Measurements from ENCODE around the gene PBXIP1. TPM values are rescaled to one million over a fixed set of nuclear protein-coding genes. Genes with fewer than 3 reads are reported as not detected.
"Not testable (repeated sequence)": the region's sequence is repeated elsewhere in the genome, so short reads cannot be mapped to it uniquely, and the experiment has no call there.

The PBXIP1 gene
- polyA plus RNA-seq, 6 donors from 2014 or later, result 36.2 to 77.3 (median 69.5) TPM

DNA sequence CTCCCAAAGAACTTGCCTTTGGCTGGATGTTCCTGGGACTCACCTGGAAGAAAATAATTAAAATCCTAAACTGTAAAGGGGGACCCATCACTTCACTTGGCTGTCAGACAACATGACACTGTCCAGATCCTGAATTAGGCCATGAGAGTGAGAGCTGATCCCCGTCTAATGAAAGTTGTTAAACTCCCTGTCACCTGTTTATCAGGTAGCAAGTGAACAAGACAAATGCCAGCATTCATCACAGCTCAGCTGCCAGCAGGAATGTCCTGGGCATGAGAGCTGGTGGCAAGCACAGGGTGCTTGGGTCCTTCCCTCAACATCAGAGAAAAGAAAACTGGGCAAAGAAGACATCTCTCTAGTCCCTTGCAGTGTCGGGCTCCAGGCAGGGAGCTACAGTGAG lies 43.1 kb downstream of the PBXIP1 start:
- DNase-seq (no peak), ATAC-seq (ENCODE audit: low read depth in 2 of 2) (no peak)
- Mint-ChIP-seq H3K4me3 (no peak overlapping the region), H3K9me3 (no peaks in the 10 kb centered on the region), H3K36me3 (peaks cover 0 to 7% of the 10 kb centered on the region in 2 donors), H3K4me1 (peaks cover 3 to 4% (median 4%) of the 10 kb centered on the region in 3 donors), H3K27ac (no peak overlapping the region), H3K27me3 (no peaks in the 10 kb centered on the region)

DNA sequence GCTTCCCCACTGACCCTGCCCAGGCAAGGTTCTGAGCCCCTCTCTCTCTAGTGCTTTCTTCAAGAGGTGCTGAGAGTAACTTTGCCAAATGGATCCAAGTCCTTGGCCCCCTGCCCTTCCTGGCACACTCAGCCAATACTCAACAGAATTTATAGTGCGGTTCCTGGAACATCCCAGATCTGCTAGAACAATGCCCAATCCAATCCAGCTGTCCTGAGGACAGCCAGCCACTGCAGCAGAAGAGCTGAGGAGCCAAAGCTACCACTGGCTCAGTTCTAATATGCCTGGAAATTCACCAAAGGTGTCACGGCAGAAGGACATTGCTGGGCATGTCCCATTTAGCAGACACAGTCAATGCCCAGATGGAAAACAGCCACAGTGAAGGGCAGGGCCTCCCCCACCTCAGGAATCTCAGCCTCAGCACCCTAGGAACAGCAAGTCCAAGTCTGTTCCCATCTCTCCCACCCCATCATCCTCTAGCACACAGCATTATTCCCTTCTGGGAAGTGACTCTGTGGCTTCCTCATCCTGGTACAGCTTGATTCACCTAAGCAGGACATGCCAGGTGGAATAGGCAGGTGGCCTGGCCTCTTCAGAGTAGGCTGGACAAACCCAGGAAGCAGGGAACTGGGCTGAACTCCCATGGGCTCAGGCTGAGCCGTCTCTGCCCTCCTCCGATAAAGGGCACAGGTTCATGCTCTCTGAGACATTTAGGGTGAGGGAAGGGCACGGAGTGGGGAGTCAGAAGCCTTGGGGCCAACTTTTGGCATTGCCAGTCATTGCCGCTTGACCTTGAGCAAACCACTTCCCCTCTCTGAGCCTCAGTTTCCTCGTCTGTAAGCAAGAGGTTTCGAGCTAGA lies 44.0 kb downstream of the PBXIP1 start:
- Mint-ChIP-seq H3K27me3 (no peaks in the 10 kb centered on the region), H3K36me3 (peaks cover 0 to 6% of the 10 kb centered on the region in 2 donors), H3K27ac (peak overlapping the region in 1 of 6 donors; percentile 28), H3K4me3 (no peak overlapping the region), H3K4me1 (peaks cover 0 to 4% (median 0%) of the 10 kb centered on the region in 3 donors), H3K9me3 (no peaks in the 10 kb centered on the region)
- no peak for DNase-seq
- ATAC-seq (ENCODE audit: low read depth in 2 of 2), result no peak

DNA sequence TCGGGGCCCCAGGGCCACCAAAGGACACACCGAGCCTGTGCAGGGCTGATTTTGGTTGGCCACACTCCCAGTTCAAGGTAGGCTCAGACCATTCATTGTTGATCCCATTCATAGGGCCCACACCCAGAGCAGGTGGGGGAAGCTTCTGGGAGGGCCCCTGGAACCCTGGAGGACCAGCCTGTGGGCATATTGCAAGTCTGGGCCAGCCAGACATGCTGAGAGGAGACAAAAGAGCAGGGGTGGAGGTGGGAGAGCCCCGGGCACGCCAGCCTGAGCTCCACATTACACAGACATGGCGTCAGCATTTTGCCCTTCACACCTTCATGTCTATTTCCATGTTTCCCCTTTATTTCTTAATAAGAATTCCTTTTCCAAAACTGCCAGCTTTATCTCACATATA lies 45.0 kb downstream of the PBXIP1 start:
- Mint-ChIP-seq H3K27ac (peak overlapping the region in 1 of 6 donors; percentile 37), H3K4me3 (no peak overlapping the region), H3K36me3 (no peaks in the 10 kb centered on the region), H3K27me3 (no peaks in the 10 kb centered on the region), H3K9me3 (no peaks in the 10 kb centered on the region), H3K4me1 (peaks cover 0 to 4% (median 0%) of the 10 kb centered on the region in 3 donors)
- DNase-seq, result no peak
- no peak for ATAC-seq (ENCODE audit: low read depth in 2 of 2)

DNA sequence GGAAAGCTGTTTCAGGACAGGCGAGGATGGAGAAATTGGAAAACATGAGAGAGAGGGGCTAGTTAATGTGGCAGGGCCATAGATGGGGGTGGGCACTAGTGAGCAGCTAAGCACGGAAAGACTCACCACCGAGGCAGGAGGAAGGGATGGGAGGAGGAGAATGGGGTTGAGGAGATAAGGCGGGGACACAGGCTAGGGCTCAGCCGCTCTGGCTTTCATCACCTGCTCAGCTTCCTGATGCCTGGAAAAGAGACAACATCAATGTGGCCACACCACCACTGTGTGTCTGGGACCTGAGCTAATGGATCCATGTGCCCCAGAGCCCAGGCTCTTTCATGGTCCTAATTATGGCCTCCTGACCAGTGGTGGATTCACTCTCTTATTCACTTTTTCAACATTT lies 47.0 kb downstream of the PBXIP1 start:
- Mint-ChIP-seq H3K36me3 (no peaks in the 10 kb centered on the region), H3K27me3 (no peaks in the 10 kb centered on the region), H3K4me3 (no peak overlapping the region), H3K9me3 (no peaks in the 10 kb centered on the region), H3K27ac (no peak overlapping the region), H3K4me1 (peaks cover 0 to 4% (median 0%) of the 10 kb centered on the region in 3 donors)
- ATAC-seq (ENCODE audit: low read depth in 2 of 2) (no peak), DNase-seq (no peak)

DNA sequence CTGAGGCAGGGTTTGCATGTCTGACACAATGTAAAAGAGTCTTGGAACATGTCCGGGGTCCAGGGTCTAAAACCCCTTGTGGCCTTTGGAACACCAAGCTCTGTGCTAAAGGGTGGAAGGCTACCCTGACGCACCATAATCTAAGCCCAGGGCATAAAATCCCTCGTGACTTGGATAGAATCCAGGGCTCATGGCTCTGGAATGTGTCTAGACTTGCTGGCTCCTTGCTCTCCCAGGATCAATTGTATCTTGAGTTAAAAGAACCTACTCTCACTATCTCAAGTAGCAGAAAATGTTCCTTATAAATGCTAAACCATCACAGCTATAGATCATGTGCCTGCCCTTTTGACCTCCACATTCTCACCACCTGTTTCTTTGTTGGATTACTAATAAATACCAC lies 47.8 kb downstream of the PBXIP1 start:
- ATAC-seq (ENCODE audit: low read depth in 2 of 2); H3K4me3 Mint-ChIP-seq; H3K36me3 Mint-ChIP-seq; H3K9me3 Mint-ChIP-seq; DNase-seq; H3K27me3 Mint-ChIP-seq; H3K4me1 Mint-ChIP-seq: not testable (repeated sequence)
- H3K27ac Mint-ChIP-seq, result peak overlapping the region in 1 of 6 donors; percentile 38

DNA sequence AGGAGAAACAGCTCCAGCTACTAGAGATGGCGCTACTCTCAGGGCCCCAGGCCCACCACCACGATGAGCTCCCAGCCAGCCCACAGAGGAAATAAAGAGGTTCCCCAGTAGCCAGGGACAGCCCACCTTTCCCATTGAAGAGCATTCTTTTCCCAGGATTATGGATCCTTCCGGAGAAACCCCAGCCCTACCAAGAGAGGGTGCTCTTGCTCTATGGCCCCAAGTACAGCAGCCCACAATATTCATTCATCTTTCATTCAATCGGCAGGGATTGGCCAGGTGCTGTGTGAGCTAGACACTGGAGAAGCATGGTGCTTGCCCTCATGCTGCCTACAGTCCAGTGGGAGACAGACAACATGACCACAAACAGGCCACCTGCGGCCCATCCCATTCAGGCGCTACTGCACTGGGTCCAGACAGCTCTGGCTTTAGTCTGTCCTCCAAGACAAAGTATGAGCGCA lies 49.2 kb downstream of the PBXIP1 start:
- no peak overlapping the region for H3K27ac Mint-ChIP-seq
- H3K9me3 Mint-ChIP-seq, result no peaks in the 10 kb centered on the region
- peaks cover 0 to 4% (median 0%) of the 10 kb centered on the region in 3 donors for H3K4me1 Mint-ChIP-seq
- H3K4me3 Mint-ChIP-seq, result no peak overlapping the region
- DNase-seq, result no peak
- H3K36me3 Mint-ChIP-seq, result no peaks in the 10 kb centered on the region
- ATAC-seq (ENCODE audit: low read depth in 2 of 2), result no peak
- H3K27me3 Mint-ChIP-seq, result no peaks in the 10 kb centered on the region

DNA sequence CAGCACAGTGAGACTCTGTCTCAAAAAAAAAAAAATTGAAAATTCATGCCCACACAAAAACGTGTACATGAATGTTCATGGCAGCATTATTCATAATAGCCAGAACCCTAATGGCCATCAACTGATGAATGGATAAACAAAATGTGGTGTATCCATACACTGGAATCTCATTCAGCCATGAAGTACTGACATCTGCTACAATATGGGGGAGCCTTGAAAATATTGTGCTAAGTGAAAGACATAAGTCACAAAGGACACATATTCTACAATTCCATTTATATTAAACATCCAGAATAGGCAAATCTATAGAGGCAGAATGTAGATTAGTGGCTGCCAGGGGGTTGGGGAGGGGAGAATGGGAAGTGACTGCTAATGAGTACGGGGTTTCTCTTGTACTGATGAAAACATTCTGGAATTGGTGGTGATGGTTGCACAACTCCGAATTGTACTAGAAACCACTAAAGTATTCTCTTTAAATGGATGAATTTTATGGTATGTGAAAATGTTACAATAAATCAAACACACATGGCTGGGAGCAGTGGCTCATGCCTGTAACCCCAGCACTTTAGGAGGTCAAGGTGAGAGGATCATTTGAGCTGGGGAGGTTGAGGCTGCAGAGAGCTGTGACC lies 52.8 kb downstream of the PBXIP1 start:
- Mint-ChIP-seq H3K27ac (no peak overlapping the region), H3K9me3 (no peaks in the 10 kb centered on the region), H3K4me1 (no peaks in the 10 kb centered on the region), H3K36me3 (no peaks in the 10 kb centered on the region), H3K4me3 (no peak overlapping the region), H3K27me3 (no peaks in the 10 kb centered on the region)
- DNase-seq (no peak), ATAC-seq (ENCODE audit: low read depth in 2 of 2) (no peak)

DNA sequence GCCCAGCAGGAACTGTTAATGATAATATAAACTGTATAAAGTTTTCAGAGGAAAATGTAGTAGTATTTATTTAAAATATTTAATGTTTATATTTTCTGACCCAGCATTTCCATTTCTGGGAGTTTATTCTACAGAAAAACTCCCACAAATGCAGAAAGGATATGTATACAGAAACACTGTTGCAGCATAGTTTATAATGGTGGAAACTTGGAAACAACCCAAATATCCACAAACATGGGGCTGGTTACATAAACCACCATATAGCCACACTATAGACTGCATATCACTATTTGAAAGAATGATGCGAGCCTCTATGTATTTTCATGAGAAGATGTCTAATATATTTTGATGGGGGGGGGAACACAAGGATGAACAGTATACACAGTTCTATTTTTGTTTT lies 54.3 kb downstream of the PBXIP1 start:
- Mint-ChIP-seq H3K4me1 (no peaks in the 10 kb centered on the region), H3K36me3 (no peaks in the 10 kb centered on the region), H3K27ac (no peak overlapping the region), H3K9me3 (no peaks in the 10 kb centered on the region), H3K27me3 (no peaks in the 10 kb centered on the region), H3K4me3 (no peak overlapping the region)
- no peak for ATAC-seq (ENCODE audit: low read depth in 2 of 2)
- DNase-seq, result no peak

DNA sequence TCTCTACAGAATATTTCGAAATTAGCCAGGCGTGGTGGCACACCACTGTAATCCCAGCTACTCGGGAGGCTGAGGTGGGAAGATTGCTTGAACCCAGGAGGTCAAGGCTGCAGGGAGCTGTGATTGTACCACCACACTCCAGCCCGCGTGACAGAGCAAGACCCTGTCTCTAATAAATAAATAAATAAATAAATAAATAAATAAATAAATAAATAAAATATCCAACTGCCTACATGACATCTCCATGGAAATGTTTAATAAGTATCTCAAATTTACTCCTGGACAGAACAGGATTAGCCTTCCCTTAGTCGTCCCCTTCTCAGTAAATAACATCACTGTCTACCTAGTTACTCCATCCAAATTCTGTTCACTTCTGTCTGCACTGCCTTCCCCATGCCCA lies 56.9 kb downstream of the PBXIP1 start:
- ATAC-seq (ENCODE audit: low read depth in 2 of 2), result no peak
- H3K4me1 Mint-ChIP-seq, result no peaks in the 10 kb centered on the region
- H3K36me3 Mint-ChIP-seq, result no peaks in the 10 kb centered on the region
- peaks cover 0 to 2% (median 0%) of the 10 kb centered on the region in 7 donors for H3K9me3 Mint-ChIP-seq
- peak overlapping the region in 1 of 6 donors; percentile 39 for H3K27ac Mint-ChIP-seq
- H3K4me3 Mint-ChIP-seq, result no peak overlapping the region
- no peak for DNase-seq
- H3K27me3 Mint-ChIP-seq, result no peaks in the 10 kb centered on the region

DNA sequence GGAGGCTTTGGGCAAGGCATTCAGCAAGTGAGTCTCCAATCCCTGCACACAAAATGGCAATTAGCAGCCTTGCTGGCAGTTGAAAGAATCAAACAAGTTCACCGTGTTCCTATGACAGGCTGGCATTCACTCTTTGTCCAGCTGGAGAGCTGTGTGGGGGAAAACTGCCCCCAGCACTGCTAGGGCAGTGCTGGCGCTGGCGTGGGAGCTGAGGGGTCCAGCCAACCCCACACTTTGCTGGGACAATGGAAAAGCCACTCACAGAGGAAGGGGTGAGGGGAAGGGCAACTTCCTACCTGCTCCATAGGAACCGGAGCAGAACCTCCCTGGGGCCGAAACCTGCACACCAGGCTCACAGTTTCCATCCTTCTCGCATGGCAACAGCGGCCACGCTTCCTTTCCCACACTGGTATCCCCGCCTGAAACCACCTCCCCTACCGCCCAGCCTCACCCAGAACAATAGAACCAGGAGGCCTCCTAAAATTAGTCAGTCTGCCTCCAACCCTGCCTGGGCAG lies 59.1 kb downstream of the PBXIP1 start:
- Mint-ChIP-seq H3K36me3 (no peaks in the 10 kb centered on the region), H3K27ac (peak overlapping the region in 1 of 6 donors; percentile 44), H3K9me3 (peaks cover 0 to 2% (median 0%) of the 10 kb centered on the region in 7 donors), H3K27me3 (no peaks in the 10 kb centered on the region), H3K4me3 (no peak overlapping the region), H3K4me1 (no peaks in the 10 kb centered on the region)
- ATAC-seq (ENCODE audit: low read depth in 2 of 2), result no peak
- no peak for DNase-seq

DNA sequence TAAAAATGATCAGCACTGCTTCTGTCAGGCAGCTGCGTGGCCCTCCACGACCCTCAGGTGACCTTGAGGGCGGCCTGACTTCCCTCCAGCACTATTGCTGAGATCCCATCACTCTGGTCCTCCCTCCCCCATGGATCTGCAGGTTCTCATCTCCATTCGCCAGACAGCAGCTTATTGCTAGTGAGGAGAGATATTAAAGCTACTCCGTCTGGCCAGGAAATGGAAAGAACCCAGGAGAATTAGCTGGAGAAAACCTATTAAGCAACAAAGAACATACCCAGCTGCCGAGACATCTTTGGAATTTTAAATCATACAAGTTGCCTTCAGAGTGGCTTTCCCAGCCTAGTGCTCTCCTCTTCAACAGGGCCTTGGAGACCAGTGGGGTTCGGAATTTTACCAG lies 60.1 kb downstream of the PBXIP1 start:
- H3K36me3 Mint-ChIP-seq, result no peaks in the 10 kb centered on the region
- no peaks in the 10 kb centered on the region for H3K27me3 Mint-ChIP-seq
- H3K27ac Mint-ChIP-seq, result no peak overlapping the region
- no peak overlapping the region for H3K4me3 Mint-ChIP-seq
- DNase-seq (no peak), ATAC-seq (ENCODE audit: low read depth in 2 of 2) (no peak)
- no peaks in the 10 kb centered on the region for H3K4me1 Mint-ChIP-seq
- peaks cover 0 to 2% (median 0%) of the 10 kb centered on the region in 7 donors for H3K9me3 Mint-ChIP-seq

Data from naive B cell (primary cell).